Measurements from ENCODE around the gene LYPLAL1. TPM values are rescaled to one million over a fixed set of nuclear protein-coding genes. Genes with fewer than 3 reads are reported as not detected.

The LYPLAL1 gene
- 68.7 TPM for total RNA-seq
- long read RNA-seq, transcript LYPLAL1-202 (5 exons, 1,898 nt): major isoform, 11 of 19 reads
- long read RNA-seq, partial matches to known transcripts: 1 of 19 reads
- long read RNA-seq, other reads (novel, unspliced or antisense): 0 of 19 reads

DNA sequence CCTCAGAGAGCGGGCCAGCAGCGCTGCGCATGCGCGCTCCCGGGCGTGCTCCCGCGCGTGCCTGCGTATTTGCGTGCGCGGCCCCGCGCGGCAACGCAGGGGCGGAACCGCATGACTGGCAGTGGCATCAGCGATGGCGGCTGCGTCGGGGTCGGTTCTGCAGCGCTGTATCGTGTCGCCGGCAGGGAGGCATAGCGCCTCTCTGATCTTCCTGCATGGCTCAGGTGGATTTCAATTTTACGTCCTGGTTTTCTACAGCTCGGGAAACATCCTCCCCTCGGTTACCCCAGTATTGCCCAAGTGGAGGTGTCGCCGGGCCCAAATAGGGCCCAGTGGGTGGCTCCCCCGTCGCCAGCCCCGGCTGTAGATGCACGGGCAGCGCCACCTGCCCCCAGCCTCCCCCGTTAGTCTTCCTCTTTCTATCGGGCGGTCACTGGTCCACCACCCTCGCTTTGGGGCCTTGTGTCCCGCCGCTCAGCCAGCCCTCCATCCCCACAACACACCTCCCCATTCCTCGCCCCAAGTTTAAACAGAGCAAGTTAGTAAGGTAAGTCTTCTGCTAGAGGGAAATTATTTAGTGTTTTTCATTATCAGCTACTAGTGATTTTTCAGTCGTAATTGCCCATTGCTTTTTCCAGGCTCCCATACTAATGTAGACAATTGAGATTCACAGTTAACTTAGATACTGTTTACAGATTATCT is at the start of gene LYPLAL1:
TSS of gene LYPLAL1 (plus strand) at position 121 of the 702 bp plus-strand sequence. CDS start at position 134, 13 bp downstream.
- DNase-seq (ENCODE audit: missing footprints) (peak; percentile 97), ATAC-seq (peak; percentile 95)
- intact Hi-C loops (cut with DNase I): loop anchor here (10.0 kb wide), 2 partner anchors 709 to 829 kb away; partner anchors contain the start of gene TGFB2

DNA sequence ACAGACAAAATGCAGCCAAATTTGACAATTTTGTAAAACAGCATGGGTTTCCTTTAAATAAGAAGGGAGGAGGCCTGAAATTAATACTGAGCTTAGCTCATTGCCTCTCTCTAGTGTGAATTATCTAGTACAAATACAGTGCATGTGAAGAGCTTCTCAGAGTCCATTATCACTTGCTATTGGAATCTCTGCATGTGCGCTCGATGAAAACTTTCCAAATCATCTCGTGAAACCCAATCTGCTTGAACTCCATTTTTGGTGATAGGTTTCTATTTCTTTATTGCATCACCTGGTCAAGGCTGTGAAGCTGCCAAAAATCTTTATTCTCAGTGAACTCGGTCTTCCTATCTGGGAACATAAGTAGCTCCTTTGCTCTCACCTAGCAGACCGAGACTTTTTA is 49.5 kb upstream of the LYPLAL1 start:
- no peak for DNase-seq (ENCODE audit: missing footprints)
- no peak for ATAC-seq
- intact Hi-C loops (cut with DNase I): no loop called here

DNA sequence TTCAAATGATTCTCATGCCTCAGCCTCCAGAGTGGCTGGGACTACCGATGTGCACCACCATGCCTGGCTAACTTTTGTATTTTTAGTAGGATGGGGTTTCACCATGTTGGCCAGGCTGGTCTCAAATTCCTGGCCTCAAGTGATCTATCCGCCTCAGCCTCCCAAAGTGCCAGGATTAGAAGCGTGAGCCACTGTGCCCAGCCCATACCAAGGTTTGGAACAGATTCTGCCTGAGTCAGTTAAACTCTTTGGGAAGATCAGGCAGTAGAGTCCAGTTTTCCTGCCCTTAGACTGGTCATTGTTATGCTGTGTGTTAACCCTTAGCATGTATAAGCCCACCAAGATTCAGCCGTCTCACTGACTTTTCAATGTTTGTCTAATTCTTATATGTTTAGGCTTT is 48.3 kb upstream of the LYPLAL1 start:
- DNase-seq (ENCODE audit: missing footprints): no peak
- intact Hi-C loops (cut with DNase I): no loop called here
- ATAC-seq: no peak

DNA sequence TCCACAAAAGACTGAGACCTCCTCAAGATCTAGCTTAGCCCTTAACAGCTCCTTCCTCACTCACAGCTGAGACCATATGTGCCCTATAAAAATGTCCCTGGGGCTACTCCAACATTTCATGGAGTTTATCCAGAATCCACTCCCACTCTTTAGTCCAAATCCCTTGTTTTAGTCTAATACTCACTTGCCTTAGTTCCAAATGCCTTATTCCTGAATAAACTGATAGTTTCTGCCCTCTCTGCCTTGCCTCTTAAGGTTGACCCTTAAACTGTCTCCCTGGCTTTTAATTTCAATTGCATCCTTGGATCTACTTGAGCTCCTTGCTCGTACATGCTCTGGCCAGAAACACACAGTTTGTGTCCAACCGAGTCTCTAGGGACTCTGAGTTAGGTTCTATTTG is 47.3 kb upstream of the LYPLAL1 start:
- intact Hi-C loops (cut with DNase I): no loop called here
- DNase-seq (ENCODE audit: missing footprints): no peak
- peak; percentile 76 for ATAC-seq

DNA sequence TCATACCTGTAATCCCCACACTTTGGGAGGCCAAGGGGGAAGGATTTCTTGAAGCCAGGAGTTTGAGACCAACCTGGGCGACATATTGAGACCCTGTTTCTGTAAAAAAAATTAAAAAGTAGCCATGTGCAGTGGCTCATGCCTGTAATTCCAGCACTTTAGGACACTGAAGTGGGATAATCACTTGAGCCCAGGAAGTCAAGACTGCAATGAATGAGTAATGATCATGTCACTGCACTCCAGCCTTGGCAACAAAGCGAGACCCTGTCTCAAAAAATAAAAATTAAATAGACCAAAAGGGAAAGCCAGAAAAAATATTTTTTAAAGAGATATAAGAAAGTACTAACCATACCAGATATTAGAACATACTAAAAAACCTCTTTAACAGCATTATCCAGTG is 44.7 kb upstream of the LYPLAL1 start:
- DNase-seq (ENCODE audit: missing footprints): no peak
- ATAC-seq: no peak
- intact Hi-C loops (cut with DNase I): no loop called here

DNA sequence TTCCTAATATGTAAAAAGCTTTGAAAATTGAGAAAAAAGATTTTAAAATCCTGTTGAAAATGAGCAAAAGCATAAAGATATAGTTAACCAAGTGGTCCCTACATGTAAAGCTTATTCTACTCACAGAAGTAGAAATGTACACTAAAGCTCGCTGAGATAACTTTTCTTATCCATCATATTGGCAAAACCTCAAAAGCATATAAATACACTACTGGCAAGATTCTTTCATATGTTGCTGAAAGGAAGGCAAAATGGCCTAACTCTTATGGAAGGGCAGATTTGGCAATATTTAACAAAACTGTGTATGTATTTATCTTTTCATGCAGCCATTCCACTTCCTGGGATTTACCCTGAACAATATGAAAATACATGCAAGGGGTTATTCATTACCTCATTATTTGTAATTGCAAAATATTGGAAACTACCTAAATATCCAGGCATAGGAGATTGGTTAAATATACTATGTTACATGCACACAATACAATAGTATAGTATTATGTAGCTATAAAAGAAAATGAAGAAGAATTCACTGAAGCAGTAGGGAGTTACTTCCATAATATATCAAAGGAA is 43.2 kb upstream of the LYPLAL1 start:
- DNase-seq (ENCODE audit: missing footprints) (no peak), ATAC-seq (no peak)
- intact Hi-C loops (cut with DNase I): no loop called here

DNA sequence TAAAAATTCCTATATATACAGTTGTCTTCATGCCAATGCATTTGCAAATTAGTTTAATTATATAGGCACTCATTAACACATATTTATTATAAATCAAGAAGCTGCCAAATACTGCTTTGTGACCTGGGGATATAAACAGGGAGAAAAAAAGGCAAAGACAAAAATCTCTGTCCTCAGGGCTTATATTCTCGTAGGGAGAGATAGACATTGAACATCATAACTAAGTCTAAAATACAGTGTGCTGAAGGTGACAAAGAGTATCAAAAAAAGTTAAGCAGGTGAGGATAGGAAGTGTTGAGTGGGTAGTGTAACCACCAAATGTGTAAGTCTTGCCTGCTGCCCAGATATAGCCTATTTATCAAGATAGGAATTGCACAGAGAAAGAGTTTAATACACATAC is 40.7 kb upstream of the LYPLAL1 start:
- intact Hi-C loops (cut with DNase I): no loop called here

DNA sequence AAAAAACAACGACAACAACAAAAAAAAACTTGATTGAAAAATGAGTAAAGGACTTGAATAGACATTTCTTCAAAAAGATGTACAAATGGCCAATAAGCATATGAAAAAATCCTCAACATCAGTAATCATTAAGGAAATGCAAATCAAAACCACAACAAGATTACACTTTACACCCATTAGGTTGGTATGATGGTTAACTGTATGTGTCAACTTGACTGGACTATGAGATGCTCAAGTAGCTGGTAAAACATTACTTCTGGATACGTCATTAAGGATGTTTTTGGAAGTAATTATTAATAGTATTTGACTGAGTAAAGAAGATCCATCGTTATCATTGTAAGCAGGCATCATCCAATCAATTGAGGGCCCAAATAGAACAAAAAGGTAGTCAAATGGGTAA is 34.9 kb upstream of the LYPLAL1 start:
- intact Hi-C loops (cut with DNase I): no loop called here
- no peak for ATAC-seq
- no peak for DNase-seq (ENCODE audit: missing footprints)

More for the DNA sequence above, 40.7 kb upstream of the LYPLAL1 start:
- ATAC-seq: no peak
- no peak for DNase-seq (ENCODE audit: missing footprints)

DNA sequence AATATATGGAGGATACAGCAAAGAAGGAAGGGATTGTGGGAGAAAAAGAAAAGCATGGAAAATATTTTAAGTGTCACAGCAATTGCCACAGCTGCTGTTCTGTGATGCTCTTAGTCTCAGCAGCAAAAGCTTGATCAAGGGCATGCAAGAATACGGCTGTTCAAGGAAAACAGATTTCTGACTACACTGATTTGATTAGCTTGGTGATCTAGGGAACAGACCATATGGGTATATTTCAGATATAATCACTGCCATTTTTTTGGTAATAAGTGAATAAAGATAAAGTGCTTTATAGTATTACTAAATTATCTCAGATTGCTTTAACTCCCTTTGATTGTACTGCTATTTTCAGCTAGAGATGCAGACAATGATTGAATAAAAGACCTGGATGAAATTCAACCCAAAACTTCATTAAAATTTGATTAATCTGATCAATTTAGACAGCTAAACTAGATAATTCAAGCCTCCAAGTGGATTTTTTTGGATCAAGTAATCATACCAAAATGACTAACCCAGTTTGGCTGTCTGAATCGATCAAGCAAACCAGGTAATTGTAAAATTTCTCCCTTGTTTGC is 33.3 kb upstream of the LYPLAL1 start:
- intact Hi-C loops (cut with DNase I): no loop called here
- DNase-seq (ENCODE audit: missing footprints): no peak
- no peak for ATAC-seq

DNA sequence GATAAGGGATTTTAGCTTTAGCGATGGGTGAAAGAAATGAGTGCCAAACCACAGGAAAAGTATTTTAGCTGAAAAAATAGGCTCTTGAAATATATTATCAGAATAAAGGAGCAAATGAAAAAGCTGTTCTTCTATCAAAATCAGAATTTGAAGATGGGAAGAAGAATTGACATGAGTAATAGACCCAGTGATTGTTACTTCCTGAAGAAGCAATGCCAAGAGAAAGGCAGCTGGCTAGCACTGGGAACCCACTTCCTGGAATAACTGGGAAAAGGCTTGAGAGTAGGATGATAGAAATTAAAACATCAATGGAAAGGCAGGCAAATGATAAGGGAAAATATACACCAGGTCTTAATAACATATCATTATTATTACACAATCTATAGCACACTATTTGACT is 29.9 kb upstream of the LYPLAL1 start:
- DNase-seq (ENCODE audit: missing footprints) (no peak), ATAC-seq (no peak)
- intact Hi-C loops (cut with DNase I): no loop called here

DNA sequence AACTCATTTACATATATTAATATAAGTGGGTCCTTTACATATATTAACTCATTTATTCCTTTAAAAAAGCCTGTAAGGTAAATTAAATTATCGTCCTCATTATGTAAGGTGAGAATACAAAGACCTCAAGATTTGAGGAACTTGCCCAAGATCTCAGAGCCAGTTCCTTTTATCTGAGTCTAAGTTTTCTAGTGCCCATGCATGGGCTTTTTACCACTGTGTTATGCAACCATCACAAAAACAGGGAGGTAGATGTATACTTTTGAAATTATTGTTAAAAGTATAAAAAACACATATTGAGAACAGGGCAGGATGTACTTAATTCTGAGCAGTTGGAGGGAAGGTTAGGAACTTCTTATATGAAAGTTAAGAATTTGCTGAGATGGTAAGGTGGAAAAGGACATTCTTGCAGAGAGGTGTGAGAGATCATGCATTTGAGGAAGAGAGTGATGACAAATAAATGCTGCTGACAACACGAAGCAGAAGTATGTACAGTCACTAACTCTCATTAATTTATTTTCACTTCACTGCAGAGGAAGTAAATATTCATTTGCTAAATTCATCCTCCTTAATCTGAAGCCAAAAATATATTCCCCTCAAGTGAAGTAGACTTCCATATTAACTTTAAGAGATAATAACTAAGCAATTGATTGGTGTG is 28.9 kb upstream of the LYPLAL1 start:
- DNase-seq (ENCODE audit: missing footprints) (no peak), ATAC-seq (no peak)
- intact Hi-C loops (cut with DNase I): no loop called here

DNA sequence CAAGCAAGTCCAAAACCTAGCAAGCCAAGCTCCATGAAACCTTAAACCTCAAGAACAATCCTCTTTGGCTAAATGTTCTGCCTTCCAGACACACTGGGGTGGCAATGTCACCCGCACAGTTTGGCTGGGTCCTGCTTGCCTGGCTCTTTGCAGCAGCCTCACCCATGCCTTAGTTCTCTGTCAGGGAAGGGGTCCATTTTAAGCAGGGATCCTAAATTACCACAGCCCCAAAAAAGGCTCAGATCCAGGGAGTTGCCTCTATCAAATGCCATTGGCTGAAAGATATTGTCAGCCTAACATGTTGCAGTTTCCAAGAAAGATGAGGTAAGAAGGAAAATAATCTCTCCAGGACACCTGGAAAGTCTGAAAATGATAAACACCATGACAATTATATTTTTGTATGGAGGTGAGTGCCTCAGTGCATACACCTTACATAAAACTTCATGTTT is 26.1 kb upstream of the LYPLAL1 start:
- no peak for ATAC-seq
- no peak for DNase-seq (ENCODE audit: missing footprints)
- intact Hi-C loops (cut with DNase I): no loop called here

DNA sequence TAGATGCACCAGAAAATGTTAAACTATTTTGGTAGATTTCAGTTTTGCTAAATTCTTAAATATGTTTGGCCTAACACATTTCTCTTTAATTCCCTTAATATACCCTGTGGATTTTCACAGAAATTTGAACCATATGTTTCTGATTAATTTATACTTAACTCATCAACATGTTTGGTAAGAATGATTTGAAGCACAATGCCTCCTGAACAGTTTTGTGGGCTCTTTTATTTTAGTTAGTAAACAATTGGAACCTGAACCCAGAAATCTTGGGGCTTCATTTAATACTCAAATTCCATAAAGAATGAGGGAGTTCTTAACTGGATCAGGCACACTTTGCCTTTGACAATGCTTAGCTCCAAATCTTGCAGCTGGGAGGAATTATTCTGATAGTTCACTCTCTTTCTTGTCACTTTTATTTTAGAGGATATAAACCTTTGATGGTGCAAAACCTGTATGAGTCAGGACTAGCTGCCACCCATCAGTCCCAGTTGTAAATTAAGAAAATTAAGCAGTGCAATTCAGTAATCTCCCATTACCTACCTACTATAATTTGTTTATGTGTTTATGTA is 24.6 kb upstream of the LYPLAL1 start:
- DNase-seq (ENCODE audit: missing footprints) (no peak), ATAC-seq (no peak)
- intact Hi-C loops (cut with DNase I): no loop called here

DNA sequence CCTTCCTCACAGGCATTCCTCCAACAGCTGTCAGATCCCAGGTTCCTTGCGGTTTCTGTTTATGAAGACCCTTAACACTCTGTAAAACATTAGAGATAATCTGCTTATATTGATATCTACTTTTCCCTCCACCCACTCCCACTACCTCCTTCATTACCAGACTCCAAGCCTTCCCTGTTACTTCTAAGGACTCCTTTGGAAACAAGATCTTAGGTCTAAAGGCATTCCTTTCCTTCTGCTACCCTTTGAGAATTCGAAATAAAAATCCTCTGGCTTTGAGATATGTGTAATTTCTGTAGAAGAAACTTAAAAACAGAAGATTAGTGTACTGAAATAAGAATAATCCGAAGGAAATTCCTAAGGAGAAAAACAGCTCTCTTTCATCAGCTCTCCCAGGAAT is 23.7 kb upstream of the LYPLAL1 start:
- no peak for ATAC-seq
- intact Hi-C loops (cut with DNase I): no loop called here
- no peak for DNase-seq (ENCODE audit: missing footprints)

DNA sequence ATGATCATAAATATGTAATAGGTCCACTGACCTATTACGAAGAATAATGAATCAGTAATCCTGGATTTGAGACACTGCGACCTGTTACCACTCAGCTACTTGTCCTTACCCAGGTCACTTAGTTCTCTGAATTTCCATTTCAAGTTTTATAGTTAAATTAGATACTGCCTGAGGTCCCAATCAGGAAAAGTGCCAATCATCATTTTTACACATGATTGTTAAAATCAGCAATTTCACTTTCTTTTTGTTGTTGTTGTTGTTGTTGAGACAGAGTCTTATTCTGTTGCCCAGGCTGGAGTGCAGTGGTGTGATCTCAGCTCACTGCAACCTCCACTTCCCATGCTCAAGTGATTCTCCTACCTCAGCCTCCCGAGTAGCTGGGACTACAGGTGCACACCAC is 22.8 kb upstream of the LYPLAL1 start:
- DNase-seq (ENCODE audit: missing footprints) (no peak), ATAC-seq (no peak)
- intact Hi-C loops (cut with DNase I): no loop called here

DNA sequence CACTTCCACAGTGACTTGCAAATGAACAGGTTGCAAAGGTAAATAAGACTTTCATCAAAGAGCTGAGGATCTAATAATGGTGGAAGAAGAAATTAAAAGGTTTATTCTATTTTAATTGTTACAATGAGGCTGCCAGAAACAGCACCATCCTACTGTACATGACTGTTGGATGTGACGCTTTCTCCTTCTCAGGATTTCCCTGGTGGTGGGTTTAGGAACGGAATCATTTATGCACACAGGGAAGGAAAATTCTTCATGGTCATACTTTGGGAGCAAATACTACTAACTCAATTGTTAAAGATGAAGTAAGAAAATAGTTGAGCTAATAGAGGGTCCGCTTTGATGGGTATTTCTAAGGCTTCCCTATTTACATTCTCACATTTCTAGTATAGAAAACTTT is 22.2 kb upstream of the LYPLAL1 start:
- DNase-seq (ENCODE audit: missing footprints) (no peak), ATAC-seq (no peak)
- intact Hi-C loops (cut with DNase I): no loop called here

DNA sequence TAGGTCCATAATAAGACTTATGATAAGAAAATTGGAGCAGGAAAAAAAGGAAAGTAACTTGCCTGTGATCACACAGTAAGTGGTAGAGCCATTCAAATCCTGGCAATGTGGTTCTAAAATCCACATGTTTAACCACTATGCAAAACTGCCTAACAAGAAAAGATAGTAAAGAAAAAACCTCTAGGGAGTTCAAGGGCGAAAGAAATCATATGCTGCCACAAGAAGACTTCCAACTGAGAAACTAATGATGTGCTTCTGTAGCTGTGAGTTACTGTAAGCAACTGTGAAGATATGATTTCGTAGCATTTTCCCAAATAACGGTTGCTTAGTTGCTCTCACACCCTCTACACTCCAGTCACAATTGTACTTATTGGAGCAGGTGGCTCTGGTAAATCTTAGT is 20.9 kb upstream of the LYPLAL1 start:
- DNase-seq (ENCODE audit: missing footprints) (no peak), ATAC-seq (no peak)
- intact Hi-C loops (cut with DNase I): no loop called here

DNA sequence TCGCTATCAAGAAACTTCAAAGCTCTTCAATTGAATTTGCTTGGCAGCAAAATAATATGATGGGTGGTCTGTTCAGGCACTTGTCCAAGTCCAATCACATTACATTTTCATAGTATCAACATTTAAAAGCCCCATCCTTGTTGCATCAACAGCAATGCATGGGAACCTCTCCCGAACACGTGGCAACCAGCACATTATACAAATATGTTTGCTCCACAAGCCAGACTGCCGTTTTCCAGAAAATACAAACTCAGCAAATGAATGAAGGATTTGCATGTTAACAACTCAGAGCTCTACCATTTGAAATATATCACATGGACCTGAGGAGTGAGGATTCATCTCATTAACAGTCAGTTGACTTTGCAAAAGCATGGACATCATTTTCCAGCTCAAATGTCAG is 20.0 kb upstream of the LYPLAL1 start:
- intact Hi-C loops (cut with DNase I): no loop called here
- no peak for DNase-seq (ENCODE audit: missing footprints)
- ATAC-seq: no peak

DNA sequence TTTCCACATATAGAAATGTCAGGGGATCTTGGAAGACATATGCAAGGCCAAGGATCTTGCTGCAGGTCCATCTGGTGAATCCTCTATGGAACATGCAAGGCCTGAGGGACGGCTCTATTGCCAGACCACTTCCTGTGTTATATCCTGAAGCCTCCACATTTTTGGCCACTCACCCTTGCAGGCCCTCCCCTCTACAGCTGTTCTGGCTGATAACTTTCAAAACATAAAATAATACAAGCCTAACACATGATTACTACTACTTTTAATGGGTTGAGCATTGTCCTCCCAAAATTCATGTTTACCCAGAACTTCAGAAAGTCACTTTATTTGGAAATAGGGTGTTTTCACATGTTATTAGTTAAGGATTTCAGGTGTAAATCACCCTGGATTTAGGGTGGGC is 18.5 kb upstream of the LYPLAL1 start:
- intact Hi-C loops (cut with DNase I): no loop called here
- ATAC-seq: no peak
- DNase-seq (ENCODE audit: missing footprints): no peak

All from Right ventricle myocardium inferior (tissue), 1 donor.